ENCODE measurements around the gene SORL1.
A peak's percentile ranks its signal among the peaks of the same experiment; 100 is the strongest.
"Not testable (repeated sequence)": the region's sequence is repeated elsewhere in the genome, so short reads cannot be mapped to it uniquely, and the experiment has no call there.

The SORL1 gene

DNA sequence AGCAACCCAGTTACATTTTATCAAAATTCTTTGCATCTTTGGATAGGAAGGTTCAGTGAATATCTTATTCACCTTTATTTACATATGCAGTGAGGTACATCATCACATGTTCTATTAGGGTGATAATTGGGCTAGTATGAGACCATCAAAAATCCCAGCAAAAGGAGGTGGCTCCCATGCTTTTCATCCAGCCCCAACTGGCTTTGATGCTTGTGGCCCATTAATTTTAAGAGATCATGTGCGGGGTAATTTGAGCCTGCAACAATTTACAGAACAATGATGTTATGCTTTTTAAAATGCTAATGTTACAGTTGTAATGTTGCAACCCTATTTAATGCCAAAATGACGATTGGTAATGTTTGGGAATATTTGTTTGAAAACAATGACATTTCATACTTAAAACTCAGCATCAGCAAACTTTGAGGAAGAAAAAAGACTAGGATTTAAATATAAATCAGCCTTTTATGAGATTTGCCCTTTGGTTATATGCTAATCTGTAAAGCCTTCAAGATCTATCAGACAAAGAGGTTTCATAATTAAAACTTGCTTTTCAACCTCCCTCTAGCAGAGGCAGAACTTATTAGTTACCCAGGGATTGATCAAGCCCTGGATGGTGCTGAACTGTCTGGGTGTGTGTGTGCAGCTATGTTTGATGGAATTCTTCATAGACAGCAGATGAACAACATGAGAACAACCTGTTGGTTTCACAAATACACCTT, 184.1 kb downstream of the SORL1 start:
- no peak for DNase-seq (ENCODE audit: low read depth, low spot score)
- H3K4me3 ChIP-seq (ENCODE audit: low read length): no peak overlapping the region

GRCh38 chr11:121636800-121637176, 184.7 kb downstream of the SORL1 start:
- no peak overlapping the region for H3K4me3 ChIP-seq (ENCODE audit: low read length)
- DNase-seq (ENCODE audit: low read depth, low spot score): no peak

- DNase-seq (ENCODE audit: low read depth, low spot score); H3K4me3 ChIP-seq (ENCODE audit: low read length): not testable (repeated sequence)
Observed at GRCh38 chr11:121637587-121637986, 185.5 kb downstream of the SORL1 start.

GRCh38 chr11:121643479-121644186, 191.5 kb downstream of the SORL1 start:
- no peak for DNase-seq (ENCODE audit: low read depth, low spot score)
- H3K4me3 ChIP-seq (ENCODE audit: low read length): no peak overlapping the region

- no peak overlapping the region for H3K4me3 ChIP-seq (ENCODE audit: low read length)
- no peak for DNase-seq (ENCODE audit: low read depth, low spot score)
Observed at GRCh38 chr11:121644187-121644512, 192.0 kb downstream of the SORL1 start.

DNA sequence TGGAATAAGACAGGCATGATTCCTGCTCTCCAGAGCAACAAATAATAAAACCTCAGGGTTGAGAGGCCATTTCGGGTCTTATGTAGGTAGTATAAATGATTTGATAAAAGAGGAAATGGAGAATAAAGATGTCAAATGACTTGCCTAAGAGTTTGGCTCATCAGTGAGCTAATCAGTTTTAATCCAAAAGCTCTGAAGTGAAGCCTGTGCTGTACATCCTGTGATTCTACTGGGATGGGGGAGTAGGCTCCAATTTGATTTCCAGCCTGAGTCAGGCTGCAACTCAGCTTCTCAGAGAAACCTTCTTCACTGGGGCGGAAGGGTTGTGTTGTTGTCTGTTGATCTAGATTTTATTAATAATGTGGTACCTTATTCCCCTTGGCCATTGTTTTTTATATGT, 192.9 kb downstream of the SORL1 start:
- no peak for DNase-seq (ENCODE audit: low read depth, low spot score)
- H3K4me3 ChIP-seq (ENCODE audit: low read length): no peak overlapping the region

DNA sequence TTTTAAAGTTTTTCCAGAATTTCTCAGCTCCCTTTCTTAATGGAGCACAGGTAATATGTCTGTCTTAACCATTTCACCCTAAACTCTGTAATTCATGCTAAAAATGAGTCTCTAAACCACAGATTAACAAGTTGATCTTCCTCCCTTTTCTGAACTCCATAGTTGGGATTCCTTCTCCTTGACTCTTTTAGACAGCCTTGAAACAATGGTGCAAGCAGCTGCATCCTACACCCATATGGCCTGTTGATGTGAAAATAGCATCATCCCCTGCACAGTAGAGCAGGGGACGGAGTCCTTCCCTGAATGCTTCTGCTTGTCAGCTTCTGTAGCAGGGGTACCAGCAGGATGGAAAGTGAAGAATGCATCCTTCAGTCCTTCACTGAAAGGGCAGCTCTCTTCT, 193.5 kb downstream of the SORL1 start:
- no peak overlapping the region for H3K4me3 ChIP-seq (ENCODE audit: low read length)
- DNase-seq (ENCODE audit: low read depth, low spot score): no peak

DNA sequence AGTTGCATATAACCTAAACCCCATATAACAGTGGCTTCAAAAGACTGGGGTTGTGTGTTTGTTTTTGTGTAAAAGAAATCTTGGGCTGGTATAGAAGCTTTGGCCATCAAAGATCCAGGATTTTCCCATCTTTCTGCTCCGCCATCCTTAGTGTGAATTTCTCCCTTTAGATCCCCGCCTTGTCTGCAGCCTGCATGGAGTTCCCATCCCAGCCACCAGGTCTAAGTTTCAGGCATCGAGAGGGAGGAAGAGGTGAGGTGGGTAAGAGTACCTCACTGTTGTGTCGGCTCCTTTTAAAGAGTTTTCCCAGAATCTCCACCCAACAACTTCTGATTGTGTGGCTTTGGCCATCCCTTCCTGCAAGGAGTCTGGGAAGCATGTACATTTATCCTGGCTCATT, 196.2 kb downstream of the SORL1 start:
- no peak overlapping the region for H3K4me3 ChIP-seq (ENCODE audit: low read length)
- DNase-seq (ENCODE audit: low read depth, low spot score): no peak

GRCh38 chr11:121649798-121650197, 197.7 kb downstream of the SORL1 start:
- DNase-seq (ENCODE audit: low read depth, low spot score): no peak
- no peak overlapping the region for H3K4me3 ChIP-seq (ENCODE audit: low read length)

GRCh38 chr11:121650351-121651256, 198.5 kb downstream of the SORL1 start:
- no peak overlapping the region for H3K4me3 ChIP-seq (ENCODE audit: low read length)
- no peak for DNase-seq (ENCODE audit: low read depth, low spot score)

GRCh38 chr11:121651257-121651605, 199.1 kb downstream of the SORL1 start:
- H3K4me3 ChIP-seq (ENCODE audit: low read length): no peak overlapping the region
- DNase-seq (ENCODE audit: low read depth, low spot score): peak; percentile 64

DNA sequence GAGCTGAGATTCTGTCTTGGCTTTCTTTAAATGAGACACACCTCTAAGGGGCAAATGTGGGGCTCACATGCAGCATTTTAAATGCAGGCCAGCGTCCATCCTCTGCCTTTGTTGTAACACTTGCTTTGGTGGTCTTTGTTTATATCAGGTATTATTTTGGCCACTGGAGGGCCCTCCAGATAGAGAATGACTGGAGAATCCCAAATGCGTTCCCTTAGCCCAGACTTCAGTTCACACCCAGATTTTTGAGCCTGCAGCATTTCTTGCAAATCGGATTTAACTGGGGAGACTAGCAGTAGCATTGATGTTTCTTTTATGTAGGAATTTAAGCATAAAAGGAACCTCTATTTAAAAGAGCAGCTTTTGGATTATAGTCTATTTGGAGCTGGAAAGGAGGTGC, 200.9 kb downstream of the SORL1 start:
- no peak overlapping the region for H3K4me3 ChIP-seq (ENCODE audit: low read length)
- no peak for DNase-seq (ENCODE audit: low read depth, low spot score)

DNA sequence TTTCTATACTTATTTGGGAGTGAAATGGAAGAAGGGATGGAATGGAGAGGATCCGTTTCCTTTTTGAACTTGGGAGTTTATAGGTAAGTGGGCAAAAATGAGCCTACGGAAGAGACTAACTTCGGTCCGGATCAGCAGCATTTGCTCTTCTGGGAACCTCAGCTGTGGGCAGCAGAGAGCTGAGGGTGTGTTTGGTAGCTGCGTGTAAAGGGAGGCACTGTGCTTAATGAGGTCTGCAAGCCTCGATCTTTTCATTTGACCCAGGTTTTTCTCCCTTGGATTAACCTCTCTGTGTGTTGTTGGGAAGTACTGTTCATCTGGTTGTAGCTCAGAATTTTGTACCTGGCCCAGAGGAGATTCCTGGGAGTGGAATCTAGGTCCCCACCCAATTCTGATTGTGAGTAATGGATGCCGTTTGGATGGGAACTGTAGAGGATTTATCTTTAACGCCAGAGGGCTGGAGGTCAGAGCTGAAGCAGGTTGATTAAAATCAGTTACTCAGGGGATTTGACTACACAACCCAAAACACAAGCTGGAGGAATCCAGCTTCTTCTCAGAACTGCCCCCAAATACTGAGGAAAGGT, 202.2 kb downstream of the SORL1 start:
- H3K4me3 ChIP-seq (ENCODE audit: low read length): no peak overlapping the region
- DNase-seq (ENCODE audit: low read depth, low spot score): no peak

GRCh38 chr11:121654843-121655536, 202.9 kb downstream of the SORL1 start:
- DNase-seq (ENCODE audit: low read depth, low spot score): no peak
- H3K4me3 ChIP-seq (ENCODE audit: low read length): peak overlapping the region; percentile 50

DNA sequence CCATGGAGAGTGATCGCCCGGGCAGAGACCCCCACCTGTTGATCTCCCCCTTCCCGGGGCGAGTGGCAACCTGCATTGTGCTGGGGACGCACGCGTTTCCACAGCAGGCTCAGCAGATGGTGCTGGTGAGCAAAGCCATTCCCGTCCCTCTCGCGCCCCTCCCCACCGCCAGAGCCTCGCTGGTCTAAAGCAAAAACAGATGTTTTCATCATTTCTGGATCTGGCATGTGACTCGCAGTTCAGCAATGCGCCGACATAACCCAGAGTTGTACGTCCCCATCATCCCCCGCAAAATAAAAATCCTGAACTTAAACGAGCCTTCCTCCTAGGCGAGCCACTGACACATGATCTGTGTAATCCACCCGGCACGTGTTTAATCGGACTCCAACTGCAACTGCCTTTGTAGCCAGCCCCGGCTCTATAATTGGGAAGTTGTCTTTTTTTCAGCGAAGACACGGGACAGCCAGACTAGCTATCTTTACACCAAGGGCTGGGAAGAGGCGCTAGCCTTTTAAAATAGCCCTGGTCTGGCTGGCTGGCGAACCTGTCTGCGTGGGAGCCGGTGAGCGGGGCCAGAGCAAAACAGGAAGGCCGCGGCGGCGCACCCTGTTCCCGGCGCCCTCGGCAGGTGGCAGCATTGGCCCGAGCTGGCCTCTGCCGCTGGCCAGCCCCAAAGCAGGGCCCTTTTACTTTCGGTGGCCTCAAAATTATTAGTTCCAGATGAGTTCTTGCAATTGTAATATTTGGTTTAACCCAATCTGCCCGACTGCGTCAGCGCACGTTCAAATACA, 203.6 kb downstream of the SORL1 start:
- DNase-seq (ENCODE audit: low read depth, low spot score): peak; percentile 59

DNA sequence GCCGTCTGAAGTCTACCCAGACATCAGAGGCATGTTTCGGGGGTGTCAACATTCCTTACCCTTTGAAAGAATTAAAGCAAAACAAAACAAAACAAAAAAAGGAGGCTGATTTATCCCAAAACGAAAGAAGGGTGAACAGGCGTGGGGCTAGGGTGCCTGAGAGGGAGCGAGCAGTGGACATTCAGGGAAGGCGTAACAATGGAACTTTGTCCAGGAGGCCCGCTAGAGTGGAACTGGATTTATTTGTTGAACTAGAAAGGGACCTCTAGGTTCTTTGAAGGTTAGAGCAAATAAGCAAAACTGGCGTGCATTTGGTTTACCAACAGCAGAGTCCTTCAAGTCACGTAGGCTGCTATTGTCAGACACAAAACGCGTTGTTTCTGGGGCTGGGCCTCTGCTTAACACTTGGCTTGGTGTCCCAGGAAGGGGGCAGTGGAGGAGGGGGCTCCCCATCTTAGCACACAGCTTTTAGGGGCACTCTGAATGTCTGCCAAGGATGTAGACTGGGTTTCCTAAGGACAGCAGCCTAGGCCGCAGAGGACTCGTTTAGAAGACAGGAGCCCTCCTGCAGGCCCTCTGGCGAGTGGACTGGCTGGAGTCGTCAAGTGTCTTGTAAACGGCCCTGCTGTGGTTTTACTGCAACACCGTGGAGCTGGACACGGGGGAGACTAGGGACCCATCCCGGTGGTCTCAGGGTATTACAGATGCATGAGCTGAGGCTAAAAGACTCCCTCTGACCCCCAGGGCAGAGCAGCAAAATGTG, 204.4 kb downstream of the SORL1 start:
- H3K4me3 ChIP-seq (ENCODE audit: low read length): no peak overlapping the region; the same call in 1 of the 2 replicates
- DNase-seq (ENCODE audit: low read depth, low spot score): no peak

More for the DNA sequence above, 203.6 kb downstream of the SORL1 start:
- peak overlapping the region; percentile 50 for H3K4me3 ChIP-seq (ENCODE audit: low read length)

DNA sequence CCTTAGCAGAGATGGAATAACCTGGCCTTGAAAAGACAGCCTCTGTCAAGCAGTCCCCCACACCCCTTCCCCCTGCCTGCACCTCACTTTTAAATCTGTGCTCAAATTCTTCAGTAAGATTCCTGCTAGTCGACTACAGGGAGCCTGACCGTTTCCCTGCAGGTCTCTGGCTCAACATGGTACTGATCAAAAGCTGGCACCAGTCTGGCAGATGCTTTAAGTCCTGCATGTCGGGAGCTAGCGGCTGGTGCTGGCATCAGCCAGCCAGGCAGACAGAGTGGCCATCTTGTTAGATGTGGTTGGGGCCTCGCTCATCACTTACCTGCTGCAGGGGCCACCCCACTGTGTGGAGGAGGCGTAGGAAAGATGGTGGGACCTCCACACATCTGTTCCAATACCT, 205.0 kb downstream of the SORL1 start:
- DNase-seq (ENCODE audit: low read depth, low spot score): no peak
- no peak overlapping the region for H3K4me3 ChIP-seq (ENCODE audit: low read length)

- no peak overlapping the region for H3K4me3 ChIP-seq (ENCODE audit: low read length)
Observed at GRCh38 chr11:121659811-121660210, 207.7 kb downstream of the SORL1 start.

More at GRCh38 chr11:121659811-121660210, 207.7 kb downstream of the SORL1 start:
- DNase-seq (ENCODE audit: low read depth, low spot score): no peak
